ENCODE data around the gene WFDC10A.
"Not testable (repeated sequence)": the region's sequence is repeated elsewhere in the genome, so short reads cannot be mapped to it uniquely, and the experiment has no call there.

WFDC10A gene

DNA sequence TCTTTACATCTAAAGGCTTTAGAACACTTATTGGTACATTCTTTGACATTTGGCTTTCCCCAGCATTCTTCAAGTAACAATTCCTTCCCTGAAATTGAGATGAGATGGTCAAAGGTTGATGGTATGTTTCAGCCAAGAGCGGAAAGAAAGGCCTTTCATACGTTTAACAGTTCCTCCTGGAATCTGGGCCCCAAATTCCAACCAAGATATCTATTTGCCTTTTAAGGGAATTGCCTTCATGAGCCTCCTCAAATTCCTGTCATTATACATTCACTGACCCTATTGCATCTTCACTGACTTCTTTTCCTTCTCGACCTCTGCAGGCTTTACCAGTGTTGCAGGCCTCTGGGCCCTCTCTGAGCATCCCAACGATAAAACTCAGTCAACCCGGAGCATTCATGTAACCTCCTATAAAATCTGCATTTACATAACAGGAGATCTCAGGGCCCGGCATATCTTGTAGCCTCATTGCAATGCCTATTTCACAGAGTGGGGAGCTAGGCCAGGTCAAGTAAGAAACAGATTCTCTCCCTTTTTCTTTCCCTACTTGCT is 19.8 kb downstream of the WFDC10A start:
- DNase-seq (ENCODE audit: low read depth), result no peak

DNA sequence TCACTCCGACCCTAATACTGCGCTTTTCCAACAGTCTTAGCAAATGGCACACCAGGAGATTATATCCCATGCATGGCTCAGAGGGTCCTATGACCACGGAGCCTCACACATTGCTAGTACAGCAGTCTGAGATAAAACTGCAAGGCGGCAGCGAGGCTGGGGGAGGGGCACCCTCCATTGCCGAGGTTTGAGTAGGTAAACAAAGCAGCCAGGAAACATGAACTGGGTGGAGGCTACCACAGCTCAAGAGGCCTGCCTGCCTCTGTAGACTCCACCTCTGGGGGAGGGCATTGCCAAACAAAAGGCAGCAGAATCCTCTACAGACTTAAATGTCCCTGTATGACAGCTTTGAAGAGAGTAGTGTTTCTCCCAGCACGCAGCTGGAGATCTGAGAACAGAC is 22.2 kb downstream of the WFDC10A start:
- not testable (repeated sequence) for DNase-seq (ENCODE audit: low read depth)

DNA sequence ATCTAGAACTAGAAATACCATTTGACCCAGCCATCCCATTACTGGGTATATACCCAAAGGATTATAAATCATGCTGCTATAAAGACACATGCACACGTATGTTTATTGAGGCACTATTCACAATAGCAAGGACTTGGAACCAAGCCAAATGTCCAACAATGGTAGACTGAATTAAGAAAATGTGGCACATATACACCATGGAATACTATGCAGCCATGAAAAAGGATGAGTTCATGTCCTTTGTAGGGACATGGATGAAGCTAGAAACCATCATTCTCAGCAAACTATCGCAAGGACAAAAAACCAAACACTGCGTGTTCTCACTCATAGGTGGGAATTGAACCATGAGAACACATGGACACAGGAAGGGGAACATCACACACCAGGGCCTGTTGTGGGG is 27.5 kb downstream of the WFDC10A start:
- not testable (repeated sequence) for DNase-seq (ENCODE audit: low read depth)

DNA sequence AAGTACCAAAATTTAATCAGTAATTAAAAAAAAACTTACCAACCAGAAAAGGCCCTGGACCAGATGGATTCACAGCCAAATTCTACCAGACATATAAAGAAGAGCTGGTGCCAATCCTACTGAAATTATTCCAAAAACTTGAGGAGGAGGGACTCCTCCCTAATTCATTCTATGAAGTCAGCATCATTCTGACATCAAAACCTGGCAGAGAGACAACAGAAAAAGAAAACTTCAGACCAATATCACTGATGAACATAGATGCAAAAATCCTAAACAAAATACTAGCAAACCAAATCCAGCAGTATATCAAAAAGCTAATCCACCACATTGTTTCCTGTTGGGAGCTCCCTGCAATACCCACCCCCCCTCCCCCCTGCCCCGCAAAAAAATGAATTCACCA is 40.6 kb downstream of the WFDC10A start, which contains the start of gene WFDC11:
Gene WFDC11, minus strand, starts transcription at position 101 of the 400 bp plus-strand sequence. CDS start 19,639 bp downstream, outside the sequence.
- DNase-seq (ENCODE audit: low read depth), result no peak

DNA sequence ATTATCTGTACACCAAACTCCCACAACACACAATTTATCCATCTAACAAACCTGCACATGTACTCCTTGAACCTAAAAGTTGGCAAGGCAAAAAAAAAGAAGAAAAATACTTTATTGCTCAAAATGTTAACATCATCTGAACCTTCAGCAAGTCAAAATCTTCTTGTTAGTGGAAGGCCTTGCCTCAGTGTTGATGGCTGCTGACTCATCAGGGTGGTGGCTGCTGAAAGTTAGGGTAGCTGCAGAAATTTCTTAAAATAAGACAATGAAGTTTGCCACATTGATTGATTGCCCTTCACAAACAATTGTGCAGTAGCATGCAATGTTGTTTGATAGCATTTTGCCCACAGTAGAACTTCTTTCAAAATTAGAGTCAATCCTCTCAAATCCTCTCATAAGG is 43.2 kb downstream of the WFDC10A start:
- DNase-seq (ENCODE audit: low read depth), result no peak

DNA sequence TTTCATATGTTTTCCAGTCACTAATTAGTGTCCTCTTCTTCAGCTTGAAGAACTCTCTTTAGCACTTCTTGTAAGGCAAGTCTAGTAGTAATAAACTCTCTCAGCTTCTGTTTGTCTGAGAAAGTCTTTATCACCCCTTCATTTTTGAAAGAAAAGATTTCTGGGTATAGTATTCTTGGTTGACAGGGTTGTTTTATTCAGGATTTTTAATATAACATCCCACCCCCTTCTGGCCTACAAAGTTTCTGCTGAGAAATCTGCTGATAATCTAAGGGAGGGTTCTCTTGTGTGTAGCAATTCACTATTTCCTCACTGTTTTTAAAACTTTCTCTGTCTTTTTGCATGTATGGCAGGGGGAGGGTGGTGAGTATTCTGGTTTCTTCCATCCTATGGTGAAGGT is 50.1 kb downstream of the WFDC10A start:
- DNase-seq (ENCODE audit: low read depth), result no peak
